DND-41 (cell line): ENCODE results near the gene PRSS3.
"Not testable (repeated sequence)": the region's sequence is repeated elsewhere in the genome, so short reads cannot be mapped to it uniquely, and the experiment has no call there.

Source experiments
- ATAC-seq: fragments of 200-7000 bp; cut with Tn5 transposase; 3 replicates; pipeline ENCODE4 v1.9.1; 2021; ENCODE audit warnings: low read depth; ENCODE audit not compliant: insufficient read depth
- DNase-seq: peaks from one replicate; pipeline ENCODE4 v3.0.0-alpha.2; 2020
- H2AFZ ChIP-seq: 2 replicates; pipeline ENCODE4 v1.6.0; 2012; ENCODE audit warnings: low read depth, low read length
- H3K27ac ChIP-seq: 2 replicates; pipeline ENCODE4 v1.5.1; 2012; ENCODE audit warnings: low read length, inconsistent platforms
- H3K27me3 ChIP-seq: fragments of 200-600 bp; sonication (generic); 2 replicates; pipeline ENCODE4 v1.6.0; 2012; ENCODE audit warnings: low read length, mild to moderate bottlenecking, inconsistent platforms; ENCODE audit not compliant: insufficient read depth, poor library complexity
- H3K36me3 ChIP-seq: 2 replicates; pipeline ENCODE4 v1.5.1; 2012; ENCODE audit warnings: low read length, inconsistent platforms; ENCODE audit not compliant: insufficient read depth
- H3K4me1 ChIP-seq: 2 replicates; pipeline ENCODE4 v1.5.1; 2012; ENCODE audit warnings: mild to moderate bottlenecking, low read length; ENCODE audit not compliant: insufficient read depth
- H3K4me2 ChIP-seq: 2 replicates; pipeline ENCODE4 v1.6.0; 2012; ENCODE audit warnings: mild to moderate bottlenecking, moderate library complexity, low read length, inconsistent platforms; ENCODE audit not compliant: insufficient read depth
- H3K4me3 ChIP-seq, 2 experiments: fragments of 200-600 bp in 1 of 2; shearing (Covaris generic) in 1 of 2; 2 replicates each; pipeline ENCODE4 v1.5.1; 2012 to 2016; ENCODE audit warnings: inconsistent platforms in 2 of 2, low read length in 2 of 2, mild to moderate bottlenecking in 2 of 2, low read depth in 1 of 2, moderate library complexity in 1 of 2
- H3K79me2 ChIP-seq: 2 replicates; pipeline ENCODE4 v1.6.0; 2012; ENCODE audit warnings: low read length, inconsistent platforms; ENCODE audit not compliant: insufficient read depth
- H3K9ac ChIP-seq: 2 replicates; pipeline ENCODE4 v1.6.0; 2012; ENCODE audit warnings: low read depth, mild to moderate bottlenecking, inconsistent platforms, low read length, moderate library complexity
- H3K9me3 ChIP-seq: 2 replicates; pipeline ENCODE4 v1.5.1; 2012; ENCODE audit warnings: low read length, moderate library complexity, mild to moderate bottlenecking, inconsistent platforms; ENCODE audit not compliant: insufficient read depth, severe bottlenecking
- H4K20me1 ChIP-seq: 2 replicates; pipeline ENCODE4 v1.6.0; 2012; ENCODE audit warnings: low read length; ENCODE audit not compliant: insufficient read depth
- EZH2 ChIP-seq: IDR thresholded peaks from 3 replicates; pipeline ENCODE4 v1.6.1; 2012; ENCODE audit warnings: borderline replicate concordance, low read depth, mild to moderate bottlenecking, moderate library complexity, low read length, inconsistent platforms; ENCODE audit not compliant: severe bottlenecking
- TF ChIP-seq, protein P1 (sequence below): IDR thresholded peaks from 2 replicates; pipeline ENCODE4 v1.5.1; 2012; ENCODE audit warnings: borderline replicate concordance, low read length, moderate library complexity, mild to moderate bottlenecking; ENCODE audit not compliant: poor library complexity, severe bottlenecking; ENCODE audit errors: extremely low read depth

The PRSS3 gene

DNA sequence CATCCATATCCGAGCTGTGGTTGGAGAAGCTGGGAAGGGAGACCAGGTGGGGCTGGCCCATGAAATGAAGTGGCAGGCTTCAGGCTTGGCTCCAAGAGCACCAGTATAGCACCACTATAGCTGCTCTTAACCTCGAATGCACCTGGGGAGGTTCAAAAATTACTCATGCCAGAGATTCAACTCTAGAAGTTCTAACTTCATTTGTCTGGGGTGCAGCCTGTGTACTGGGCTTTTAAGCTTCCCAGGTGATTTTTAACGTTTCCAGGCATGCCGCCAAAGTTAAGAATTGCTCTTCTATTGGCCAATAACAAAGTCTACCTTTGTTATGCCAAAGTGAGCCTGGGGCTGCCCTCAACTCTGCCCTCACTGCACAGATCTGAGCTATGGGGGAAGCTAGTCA is 458 bp downstream of the PRSS3 start:
- Histone ChIP-seq H3K9me3 (no peaks in the 10 kb centered on the region), H3K4me1 (no peaks in the 10 kb centered on the region), H3K9ac (no peak overlapping the region), H3K79me2 (no peaks in the 10 kb centered on the region), H3K4me3 (no peak overlapping the region), H2AFZ (no peak overlapping the region), H4K20me1 (no peaks in the 10 kb centered on the region), H3K36me3 (no peaks in the 10 kb centered on the region), H3K4me2 (no peak overlapping the region), H3K27ac (no peak overlapping the region), H3K27me3 (peaks cover 16% of the 10 kb centered on the region)
- DNase-seq: no peak
- no peak for ATAC-seq
- no peak for TF ChIP-seq EZH2
- TF ChIP-seq, protein P1, sequence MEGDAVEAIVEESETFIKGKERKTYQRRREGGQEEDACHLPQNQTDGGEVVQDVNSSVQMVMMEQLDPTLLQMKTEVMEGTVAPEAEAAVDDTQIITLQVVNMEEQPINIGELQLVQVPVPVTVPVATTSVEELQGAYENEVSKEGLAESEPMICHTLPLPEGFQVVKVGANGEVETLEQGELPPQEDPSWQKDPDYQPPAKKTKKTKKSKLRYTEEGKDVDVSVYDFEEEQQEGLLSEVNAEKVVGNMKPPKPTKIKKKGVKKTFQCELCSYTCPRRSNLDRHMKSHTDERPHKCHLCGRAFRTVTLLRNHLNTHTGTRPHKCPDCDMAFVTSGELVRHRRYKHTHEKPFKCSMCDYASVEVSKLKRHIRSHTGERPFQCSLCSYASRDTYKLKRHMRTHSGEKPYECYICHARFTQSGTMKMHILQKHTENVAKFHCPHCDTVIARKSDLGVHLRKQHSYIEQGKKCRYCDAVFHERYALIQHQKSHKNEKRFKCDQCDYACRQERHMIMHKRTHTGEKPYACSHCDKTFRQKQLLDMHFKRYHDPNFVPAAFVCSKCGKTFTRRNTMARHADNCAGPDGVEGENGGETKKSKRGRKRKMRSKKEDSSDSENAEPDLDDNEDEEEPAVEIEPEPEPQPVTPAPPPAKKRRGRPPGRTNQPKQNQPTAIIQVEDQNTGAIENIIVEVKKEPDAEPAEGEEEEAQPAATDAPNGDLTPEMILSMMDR: no peak

DNA sequence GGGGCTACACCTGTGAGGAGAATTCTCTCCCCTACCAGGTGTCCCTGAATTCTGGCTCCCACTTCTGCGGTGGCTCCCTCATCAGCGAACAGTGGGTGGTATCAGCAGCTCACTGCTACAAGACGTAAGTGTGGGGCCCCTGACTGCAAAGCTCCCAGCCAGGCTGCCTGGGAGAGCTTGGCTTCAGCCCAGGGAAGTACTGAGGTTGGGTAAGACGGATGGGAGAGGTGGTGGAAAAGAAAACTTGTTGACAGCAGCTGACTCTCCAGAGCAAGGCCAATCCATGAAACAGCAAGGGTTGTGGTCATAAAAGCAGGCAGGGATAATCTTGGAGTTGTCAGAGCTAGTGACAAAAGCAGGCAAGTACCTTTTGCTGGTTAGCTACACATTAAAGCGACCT is 1.3 kb downstream of the PRSS3 start:
- H3K9me3 ChIP-seq: not testable (repeated sequence)

DNA sequence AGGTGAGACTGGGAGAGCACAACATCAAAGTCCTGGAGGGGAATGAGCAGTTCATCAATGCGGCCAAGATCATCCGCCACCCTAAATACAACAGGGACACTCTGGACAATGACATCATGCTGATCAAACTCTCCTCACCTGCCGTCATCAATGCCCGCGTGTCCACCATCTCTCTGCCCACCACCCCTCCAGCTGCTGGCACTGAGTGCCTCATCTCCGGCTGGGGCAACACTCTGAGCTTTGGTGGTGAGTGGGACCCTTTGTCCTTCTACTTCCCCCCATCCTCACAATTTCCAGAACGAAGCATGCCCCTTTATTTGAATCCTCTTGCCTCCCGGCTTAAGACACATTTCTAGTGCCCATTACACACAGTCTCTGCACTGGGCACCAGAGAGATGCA is 2.5 kb downstream of the PRSS3 start:
- Histone ChIP-seq H3K4me3 (no peak overlapping the region), H3K9ac (no peak overlapping the region), H3K27ac (no peak overlapping the region), H3K36me3 (no peaks in the 10 kb centered on the region), H3K4me1 (no peaks in the 10 kb centered on the region), H4K20me1 (no peaks in the 10 kb centered on the region), H3K79me2 (no peaks in the 10 kb centered on the region), H3K27me3 (peaks cover 10% of the 10 kb centered on the region), H3K4me2 (no peak overlapping the region), H2AFZ (no peak overlapping the region), H3K9me3 (no peaks in the 10 kb centered on the region)
- ATAC-seq (no peak), DNase-seq (no peak)
- TF ChIP-seq, protein P1: no peak
- TF ChIP-seq EZH2: no peak

More for the DNA sequence above, 1.3 kb downstream of the PRSS3 start:
- H3K9ac ChIP-seq, H3K27ac ChIP-seq, H4K20me1 ChIP-seq, H3K4me1 ChIP-seq, ATAC-seq, H2AFZ ChIP-seq, H3K36me3 ChIP-seq, H3K4me3 ChIP-seq, H3K4me2 ChIP-seq, DNase-seq, H3K79me2 ChIP-seq: not testable (repeated sequence)
- H3K27me3 ChIP-seq: peaks cover 13% of the 10 kb centered on the region

DNA sequence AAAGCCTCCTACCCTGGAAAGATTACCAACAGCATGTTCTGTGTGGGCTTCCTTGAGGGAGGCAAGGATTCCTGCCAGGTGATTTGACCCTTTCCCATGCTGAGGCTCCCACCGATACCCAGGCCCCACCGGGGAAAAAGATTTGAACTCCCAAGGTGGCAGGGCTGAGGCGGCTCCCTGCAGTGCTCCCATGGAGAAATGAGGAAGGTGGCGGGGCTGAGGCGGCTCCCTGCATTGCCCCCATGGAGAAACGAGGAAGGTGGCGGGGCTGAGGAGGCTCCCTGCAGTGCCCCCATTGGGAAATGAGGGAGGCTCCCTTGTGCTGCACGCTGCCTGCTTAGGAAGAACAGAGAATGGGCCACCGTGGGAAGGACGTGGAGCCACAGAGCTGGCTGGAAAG is 3.2 kb downstream of the PRSS3 start:
- ATAC-seq (no peak), DNase-seq (no peak)
- no peaks in the 10 kb centered on the region for H3K36me3 ChIP-seq
- no peaks in the 10 kb centered on the region for H3K9me3 ChIP-seq
- no peaks in the 10 kb centered on the region for H4K20me1 ChIP-seq
- H3K27me3 ChIP-seq: peaks cover 10% of the 10 kb centered on the region
- no peaks in the 10 kb centered on the region for H3K4me1 ChIP-seq
- H3K4me3 ChIP-seq: no peak overlapping the region
- TF ChIP-seq, protein P1: no peak
- no peak for TF ChIP-seq EZH2
- H3K4me2 ChIP-seq: no peak overlapping the region
- H3K27ac ChIP-seq: no peak overlapping the region
- no peak overlapping the region for H2AFZ ChIP-seq
- H3K9ac ChIP-seq: no peak overlapping the region
- H3K79me2 ChIP-seq: no peaks in the 10 kb centered on the region
